Esophagus muscularis mucosa (tissue), 4 donors: Measurements from ENCODE around the gene PTPRN2. TPM values are rescaled to one million over a fixed set of nuclear protein-coding genes. Genes with fewer than 3 reads are reported as not detected.

ENCODE experiments used
- DNase-seq: peaks from one replicate; pipeline ENCODE4 v3.0.0-alpha.2; 2017; ENCODE audit errors: extremely low spot score
- H3K27ac ChIP-seq, 4 donors: fragments of 200-600 bp; sonication (generic); replicated peaks in 1 of 4; 1 replicate in 3 of 4; 2 replicates in 1 of 4; pipeline ENCODE4 v1.5.1; 2016 to 2019; ENCODE audit warnings: mild to moderate bottlenecking in 1 of 4
- H3K27me3 ChIP-seq, 4 donors: fragments of 200-600 bp; sonication (generic); one replicate each; pipeline versions ENCODE4 v1.5.1 to v1.6.0; 2016 to 2019
- H3K36me3 ChIP-seq, 4 donors: fragments of 200-600 bp; sonication (generic); one replicate each; pipeline ENCODE4 v1.5.1; 2016 to 2019
- H3K4me1 ChIP-seq, 4 donors: fragments of 200-600 bp; sonication (generic); one replicate each; pipeline ENCODE4 v1.5.1; 2016 to 2019
- H3K4me3 ChIP-seq, 4 donors: fragments of 200-600 bp; sonication (generic); 1 replicate in 2 of 4; 2 replicates in 2 of 4; pipeline ENCODE4 v1.5.1; 2016 to 2019; ENCODE audit warnings: mild to moderate bottlenecking in 4 of 4, moderate library complexity in 1 of 4
- H3K9me3 ChIP-seq, 4 donors: fragments of 200-600 bp; sonication (generic); 1 replicate in 3 of 4; 2 replicates in 1 of 4; pipeline ENCODE4 v1.5.1; 2016 to 2019
- CTCF ChIP-seq, 3 experiments: fragments of 200-600 bp in 2 of 3; fragments of 450-650 bp in 1 of 3; sonication (generic) in 2 of 3; IDR thresholded peaks; one replicate each; pipeline ENCODE4 v1.5.1; 2017 to 2019; ENCODE audit warnings: antibody characterized with exemption in 3 of 3, mild to moderate bottlenecking in 2 of 3, moderate library complexity in 1 of 3
- EP300 ChIP-seq: sonication (generic); formaldehyde crosslinking; IDR thresholded peaks from one replicate; pipeline ENCODE4 v1.6.1; 2017; ENCODE audit warnings: antibody characterized with exemption
- POLR2A ChIP-seq: fragments of 450-650 bp; IDR thresholded peaks from one replicate; pipeline ENCODE4 v1.6.1; 2017; ENCODE audit warnings: antibody characterized with exemption, moderate library complexity, mild to moderate bottlenecking, low read depth
- POLR2AphosphoS5 ChIP-seq, 2 donors: sonication (generic); formaldehyde crosslinking; IDR thresholded peaks; one replicate each; pipeline ENCODE4 v1.6.1; 2017; ENCODE audit warnings: antibody characterized with exemption in 2 of 2
- WGBS: methylation state at CpG from one replicate; pipeline ENCODE4 v1.1.5; 2018; 5-methylcytosine and 5-hydroxymethylcytosine counted together
- intact Hi-C: fragments of 100-400 bp; cut with DNase I; formaldehyde crosslinking; loops from one replicate; pipeline ENCODE4 v1.15.1; 2023
- total RNA-seq, 4 donors: library from RNA; depleted of rRNA; stranded (reverse); fragments of >200 nt; gene quantifications; one replicate each; pipeline versions ENCODE4 v1.1.0 to v1.2.1, GENCODE V29; 2016

The PTPRN2 gene
- total RNA-seq, 4 donors from 2014 or later = 2.1 to 3.1 (median 3.1) TPM

DNA sequence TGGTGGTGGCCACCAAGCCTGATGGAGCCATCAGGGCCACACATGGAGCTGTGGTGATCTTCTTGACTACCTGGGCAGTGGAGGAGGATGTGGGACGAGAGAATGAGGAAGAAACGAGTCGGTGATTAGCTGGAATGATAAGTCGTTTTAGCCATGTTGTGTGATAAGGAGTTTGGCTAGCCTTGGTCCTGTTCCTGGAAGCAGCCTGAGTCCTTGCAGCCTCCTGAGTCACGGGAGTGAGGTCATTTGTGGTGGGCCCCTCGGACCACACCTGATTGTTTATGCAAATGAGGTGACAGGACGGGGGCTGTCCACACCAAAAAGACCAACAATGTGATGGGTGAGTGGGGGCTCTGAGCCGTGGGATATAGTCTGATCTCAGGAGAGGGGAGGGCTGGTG, 554.4 kb downstream of the PTPRN2 start:
- peaks cover 0 to 10% (median 3%) of the 10 kb centered on the region in 4 donors for H3K9me3 ChIP-seq
- DNase-seq = no peak
- no peaks in the 10 kb centered on the region for H3K4me1 ChIP-seq
- intact Hi-C loops = no loop called here
- H3K27ac ChIP-seq = no peak overlapping the region
- 88% methylated on average over 8 of the region's 8 CpGs for WGBS
- no peak overlapping the region for H3K4me3 ChIP-seq
- no peaks in the 10 kb centered on the region for H3K36me3 ChIP-seq
- no peak for TF ChIP-seq EP300
- TF ChIP-seq POLR2AphosphoS5 (IDR thresholded peaks at IDR 0.05) = no peak
- no peak for TF ChIP-seq CTCF (IDR thresholded peaks at IDR 0.05)
- no peak for TF ChIP-seq POLR2A
- H3K27me3 ChIP-seq = peaks cover 0 to 4% (median 0%) of the 10 kb centered on the region in 4 donors

DNA sequence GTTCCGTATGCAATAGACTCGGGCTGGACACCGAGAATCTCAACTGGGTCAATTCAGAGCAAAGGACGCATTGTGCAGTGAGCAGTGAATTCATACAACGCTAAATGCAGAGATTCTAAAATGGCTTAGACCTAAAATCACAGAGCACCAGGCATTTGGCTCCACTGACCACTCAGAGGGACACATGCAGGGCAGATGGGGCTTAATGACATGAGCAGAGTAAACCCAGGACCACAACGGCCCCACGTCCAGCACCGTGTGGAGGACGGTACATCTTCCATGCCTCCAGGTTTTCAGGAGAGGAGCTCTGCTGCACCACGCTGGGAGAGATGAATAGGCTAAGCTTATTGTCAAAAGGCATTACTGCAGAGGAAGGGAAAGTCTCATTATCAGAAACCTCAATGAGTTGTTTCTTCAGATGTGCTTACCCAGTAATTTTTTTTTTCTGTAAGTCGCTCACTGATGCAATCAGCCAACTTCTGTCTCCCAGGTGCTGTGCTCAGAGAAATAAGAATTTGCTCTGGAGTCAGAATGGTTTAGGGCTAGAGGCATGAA, 555.0 kb downstream of the PTPRN2 start:
- 89% methylated on average over 8 of the region's 11 CpGs for WGBS
- H3K4me1 ChIP-seq = no peaks in the 10 kb centered on the region
- no peak overlapping the region for H3K27ac ChIP-seq
- TF ChIP-seq POLR2A (no peak), POLR2AphosphoS5 (IDR thresholded peaks at IDR 0.05) (no peak), CTCF (IDR thresholded peaks at IDR 0.05) (no peak), EP300 (no peak)
- H3K27me3 ChIP-seq = peaks cover 0 to 4% (median 0%) of the 10 kb centered on the region in 4 donors
- no peak overlapping the region for H3K4me3 ChIP-seq
- DNase-seq = no peak
- no peaks in the 10 kb centered on the region for H3K36me3 ChIP-seq
- intact Hi-C loops = no loop called here
- H3K9me3 ChIP-seq = peaks cover 0 to 6% (median 3%) of the 10 kb centered on the region in 4 donors

- DNase-seq = no peak
- TF ChIP-seq EP300 (no peak), CTCF (IDR thresholded peaks at IDR 0.05) (no peak), POLR2AphosphoS5 (IDR thresholded peaks at IDR 0.05) (no peak), POLR2A (no peak)
- no peaks in the 10 kb centered on the region for H3K36me3 ChIP-seq
- H3K4me1 ChIP-seq = no peaks in the 10 kb centered on the region
- peaks cover 0 to 6% (median 3%) of the 10 kb centered on the region in 4 donors for H3K9me3 ChIP-seq
- H3K27ac ChIP-seq = no peak overlapping the region
- 54% methylated on average over 8 of the region's 13 CpGs for WGBS
- intact Hi-C loops = no loop called here
- no peak overlapping the region for H3K4me3 ChIP-seq
- H3K27me3 ChIP-seq = peaks cover 0 to 4% (median 0%) of the 10 kb centered on the region in 4 donors
Observed at GRCh38 chr7:158031867-158032308, 555.7 kb downstream of the PTPRN2 start.

DNA sequence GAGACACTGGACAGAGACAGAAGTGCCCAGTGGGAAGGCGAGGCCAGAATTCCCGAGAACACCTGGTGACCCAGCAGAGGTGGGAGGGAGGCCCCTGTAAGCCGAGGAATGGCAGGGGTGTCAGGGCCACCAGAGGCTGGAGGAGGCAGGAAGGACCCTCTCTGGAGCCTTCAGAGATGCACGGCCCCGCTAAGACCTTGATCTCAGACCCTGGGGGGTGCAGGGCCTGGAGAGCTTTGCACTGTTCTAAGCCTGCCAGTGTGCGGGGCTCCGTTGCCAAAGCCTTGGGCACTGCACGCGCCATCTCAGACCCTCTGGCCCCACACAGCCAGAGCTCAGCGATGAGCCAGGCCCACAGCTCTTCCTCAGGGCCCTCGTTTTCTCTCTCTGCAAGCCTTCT, 557.1 kb downstream of the PTPRN2 start:
- Histone ChIP-seq H3K4me3 (no peak overlapping the region), H3K27ac (no peak overlapping the region), H3K9me3 (peaks cover 0 to 6% (median 3%) of the 10 kb centered on the region in 4 donors), H3K36me3 (no peaks in the 10 kb centered on the region), H3K27me3 (peaks cover 0 to 4% (median 0%) of the 10 kb centered on the region in 4 donors), H3K4me1 (no peaks in the 10 kb centered on the region)
- no peak for TF ChIP-seq POLR2A
- TF ChIP-seq EP300 = no peak
- TF ChIP-seq POLR2AphosphoS5 (IDR thresholded peaks at IDR 0.05) = no peak
- TF ChIP-seq CTCF (IDR thresholded peaks at IDR 0.05) = no peak
- intact Hi-C loops = no loop called here
- no peak for DNase-seq
- WGBS = 92% methylated on average over 9 of the region's 11 CpGs

- Histone ChIP-seq H3K9me3 (peaks cover 0 to 6% (median 3%) of the 10 kb centered on the region in 4 donors), H3K36me3 (no peaks in the 10 kb centered on the region), H3K4me1 (no peaks in the 10 kb centered on the region), H3K4me3 (no peak overlapping the region), H3K27ac (no peak overlapping the region), H3K27me3 (peaks cover 0 to 4% (median 0%) of the 10 kb centered on the region in 4 donors)
- intact Hi-C loops = no loop called here
- TF ChIP-seq EP300 (no peak), CTCF (IDR thresholded peaks at IDR 0.05) (no peak), POLR2A (no peak), POLR2AphosphoS5 (IDR thresholded peaks at IDR 0.05) (no peak)
- no peak for DNase-seq
- 94% methylated on average over 10 of the region's 10 CpGs for whole genome bisulfite sequencing
Observed at GRCh38 chr7:158030071-158030470, 557.6 kb downstream of the PTPRN2 start.
